ENCODE measurements around the gene CAMTA2. TPM values are rescaled to one million over a fixed set of nuclear protein-coding genes. Genes with fewer than 3 reads are reported as not detected.
A peak's percentile ranks its signal among the peaks of the same experiment; 100 is the strongest.

Gene CAMTA2
- polyA plus RNA-seq, 1 donor: 27.3 TPM

DNA sequence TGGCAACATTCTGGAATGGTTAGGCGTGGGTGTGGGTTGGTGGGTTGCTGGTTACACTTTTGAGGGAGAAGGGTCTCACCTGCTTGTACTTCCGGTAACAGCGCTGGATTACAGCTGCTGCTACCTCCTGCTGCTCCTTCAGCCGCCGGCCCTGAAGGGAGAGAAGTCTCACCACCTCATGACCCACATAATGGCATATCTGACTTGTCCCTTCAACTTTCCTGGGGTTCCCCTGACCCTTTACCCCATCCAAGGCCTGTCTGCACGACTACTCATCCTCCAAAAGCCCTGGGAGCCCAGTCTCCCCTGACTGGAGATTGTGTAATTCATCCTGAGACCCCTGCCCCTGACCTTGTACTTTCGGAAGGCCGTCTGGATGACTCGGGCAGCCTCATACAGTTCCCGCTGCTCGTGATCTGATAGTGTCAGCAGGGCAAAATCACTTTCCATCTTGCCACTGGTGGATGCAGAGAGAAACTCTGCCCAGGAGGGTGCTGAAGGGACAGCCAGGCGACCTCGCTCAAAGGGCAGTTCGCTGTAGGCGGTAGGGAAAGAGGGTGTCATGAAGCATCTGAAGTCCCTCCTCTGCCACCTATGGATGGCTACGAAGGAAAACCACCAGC, 17.8 kb downstream of the CAMTA2 start:
- DNase-seq (ENCODE audit: low read depth): no peak

DNA sequence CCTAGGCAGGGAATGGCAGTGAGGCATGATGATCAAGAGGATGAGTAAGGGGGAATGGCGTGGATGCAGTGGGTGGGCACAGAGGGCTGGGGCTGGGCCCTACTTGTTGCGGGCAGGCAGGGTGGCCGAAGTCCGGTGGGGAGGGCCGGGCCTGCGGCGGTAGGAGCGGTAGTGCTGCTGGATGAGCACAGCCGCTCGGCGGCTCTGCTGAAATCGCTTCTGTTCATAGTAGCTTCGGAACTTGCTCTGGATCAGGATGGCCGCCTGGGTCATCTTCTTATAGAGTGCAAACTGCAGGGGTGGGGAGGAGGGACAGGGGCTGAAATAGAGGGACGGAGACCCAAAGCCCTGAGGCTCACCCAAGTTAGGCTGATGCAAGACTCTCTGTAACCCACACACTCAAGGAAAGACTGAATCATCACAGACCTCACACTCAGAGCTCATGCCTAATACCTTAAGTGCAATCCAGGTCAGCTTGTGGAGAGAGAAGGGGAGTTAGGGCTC, 18.4 kb downstream of the CAMTA2 start:
- DNase-seq (ENCODE audit: low read depth): no peak

DNA sequence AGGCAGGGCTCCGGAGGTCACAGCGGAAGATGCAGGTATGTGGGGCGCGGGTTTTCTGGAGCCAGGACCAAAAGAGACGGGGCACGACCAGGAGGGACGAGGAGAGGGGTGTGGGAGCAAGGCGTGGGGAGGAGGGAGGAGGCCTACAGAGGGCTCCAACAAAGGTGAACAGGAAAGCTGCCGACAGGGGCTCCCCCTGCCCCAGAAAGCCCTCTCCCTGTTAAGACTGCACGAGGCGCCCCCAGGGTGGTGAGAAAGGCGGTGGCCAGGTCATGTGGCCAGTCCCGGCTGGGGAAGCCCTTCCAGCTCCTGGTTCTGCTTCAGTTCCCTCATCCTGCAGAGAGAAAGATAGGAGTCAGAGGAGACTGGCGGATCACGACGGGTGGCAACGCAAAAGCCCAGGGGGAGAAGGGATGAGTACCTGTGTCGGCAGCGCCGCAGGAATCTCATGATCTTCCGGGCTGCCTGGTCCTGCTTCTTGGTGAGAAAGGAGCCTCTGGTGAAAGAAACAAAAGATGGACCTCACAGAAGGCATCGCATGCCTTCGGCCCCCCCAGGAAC, 18.9 kb downstream of the CAMTA2 start:
- DNase-seq (ENCODE audit: low read depth): no peak

DNA sequence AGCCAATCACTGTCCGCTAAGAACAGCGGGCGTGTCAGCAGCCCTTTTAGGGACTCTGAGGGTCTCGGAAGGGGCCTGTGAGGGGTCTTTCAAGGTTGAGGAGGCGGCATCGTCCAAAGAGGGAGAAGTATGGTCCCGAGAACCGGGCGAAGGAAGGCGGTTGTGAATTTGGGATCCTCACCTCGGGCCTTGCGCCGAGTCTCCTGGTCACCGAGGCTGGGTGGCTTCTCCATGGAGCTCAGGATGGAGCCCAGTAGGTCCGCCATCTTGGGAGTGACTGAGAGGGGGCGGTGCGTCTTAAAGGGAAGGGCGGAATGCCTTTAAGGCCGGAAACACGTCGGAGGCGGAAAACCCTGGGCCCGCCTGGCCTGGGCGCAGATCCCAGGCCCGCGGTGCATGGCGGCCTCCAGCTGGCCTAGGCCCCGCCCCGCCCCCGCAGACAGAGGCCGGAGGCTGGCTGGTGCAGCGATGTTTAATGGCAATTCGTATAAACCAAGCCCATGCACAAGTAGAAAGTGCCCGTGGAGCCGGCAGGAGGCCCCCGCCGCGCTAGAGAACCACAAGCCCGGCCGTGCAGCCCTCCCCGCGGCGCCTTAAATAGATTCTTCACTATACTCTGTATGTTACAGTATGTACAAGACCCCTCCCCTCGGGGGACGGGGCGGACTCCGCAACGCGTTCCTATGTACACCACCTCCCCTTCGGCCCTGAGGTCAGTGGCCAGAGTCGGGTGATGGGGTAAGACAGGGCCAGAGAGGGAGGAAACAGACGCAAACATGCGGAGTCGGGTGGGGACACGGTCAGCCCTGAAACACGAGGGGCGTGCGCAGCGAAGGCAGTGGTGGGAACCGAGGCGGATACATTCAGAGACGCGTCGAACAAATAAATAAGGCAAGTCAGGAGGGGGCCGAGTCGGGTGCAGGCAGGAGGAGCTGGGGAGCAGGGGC, 19.7 kb downstream of the CAMTA2 start, which contains the start of gene SPAG7:
TSS of gene SPAG7 (minus strand) at position 279 of the 947 bp plus-strand sequence. CDS start at position 266, 13 bp downstream.
- peak; percentile 87 for DNase-seq (ENCODE audit: low read depth)

DNA sequence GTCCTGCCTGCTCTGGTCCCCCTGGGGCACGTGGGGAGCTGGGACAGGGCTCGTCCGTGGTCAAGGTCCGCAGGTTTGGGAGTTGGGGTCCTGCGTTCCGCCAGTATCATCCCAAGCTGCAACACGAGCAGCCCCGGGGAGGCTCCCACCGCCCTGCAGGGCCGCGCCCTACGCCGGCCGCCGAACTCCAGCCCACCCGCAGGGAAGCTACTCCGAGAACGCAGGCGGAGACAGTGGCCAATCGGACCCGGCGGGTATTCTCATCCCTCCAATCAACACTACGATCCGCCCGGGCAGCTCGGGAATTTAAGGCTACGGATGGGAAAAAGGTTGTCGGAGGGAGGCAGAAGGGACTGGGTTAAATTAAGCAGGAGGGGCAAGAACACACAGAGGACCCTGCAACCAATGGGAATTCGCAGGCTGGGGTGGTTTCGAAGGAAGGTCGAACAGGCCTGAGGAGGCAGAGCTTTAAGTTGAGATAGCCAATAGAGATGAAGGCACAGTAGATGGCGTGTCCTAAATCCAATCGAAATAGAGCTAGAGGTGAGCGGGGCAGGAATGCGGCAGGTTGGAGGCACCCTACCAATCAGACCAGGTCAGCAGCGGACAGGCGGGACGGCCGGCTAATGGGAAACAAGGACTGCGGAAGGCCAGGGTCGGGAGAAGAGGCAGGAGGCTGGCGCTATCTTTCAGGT, 20.5 kb downstream of the CAMTA2 start:
- DNase-seq (ENCODE audit: low read depth): peak; percentile 98

DNA sequence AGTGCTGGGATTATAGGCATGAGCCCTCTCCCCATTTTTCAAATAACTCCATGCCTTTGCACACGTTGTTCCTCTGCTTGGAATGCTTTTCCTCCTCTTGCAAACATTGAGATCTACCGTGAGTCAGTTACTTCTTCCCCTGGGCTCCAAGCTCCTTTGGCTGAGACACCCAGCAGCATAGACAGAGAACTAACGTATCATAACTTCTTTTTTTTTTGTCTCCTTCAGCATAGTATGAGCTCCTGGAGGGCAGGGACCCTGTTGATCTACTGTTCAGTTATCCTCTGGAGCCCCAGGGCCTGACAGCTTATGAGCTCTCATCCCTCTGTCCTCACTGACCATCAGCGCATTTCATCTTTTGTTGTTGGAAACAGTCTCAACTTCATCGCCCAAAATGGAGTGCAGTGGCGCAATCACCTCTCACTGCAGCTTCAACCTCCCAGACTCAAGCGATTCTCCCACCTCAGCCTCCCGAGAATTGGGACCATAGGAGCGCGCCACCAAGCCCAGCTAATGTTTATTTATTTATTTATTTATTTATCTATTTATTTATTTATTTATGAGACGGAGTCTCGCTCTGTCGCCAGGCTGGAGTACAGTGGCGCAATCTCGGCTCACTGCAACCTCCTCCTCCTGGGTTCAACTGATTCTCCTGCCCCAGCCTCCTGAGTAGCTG, 22.0 kb downstream of the CAMTA2 start:
- DNase-seq (ENCODE audit: low read depth): no peak

DNA sequence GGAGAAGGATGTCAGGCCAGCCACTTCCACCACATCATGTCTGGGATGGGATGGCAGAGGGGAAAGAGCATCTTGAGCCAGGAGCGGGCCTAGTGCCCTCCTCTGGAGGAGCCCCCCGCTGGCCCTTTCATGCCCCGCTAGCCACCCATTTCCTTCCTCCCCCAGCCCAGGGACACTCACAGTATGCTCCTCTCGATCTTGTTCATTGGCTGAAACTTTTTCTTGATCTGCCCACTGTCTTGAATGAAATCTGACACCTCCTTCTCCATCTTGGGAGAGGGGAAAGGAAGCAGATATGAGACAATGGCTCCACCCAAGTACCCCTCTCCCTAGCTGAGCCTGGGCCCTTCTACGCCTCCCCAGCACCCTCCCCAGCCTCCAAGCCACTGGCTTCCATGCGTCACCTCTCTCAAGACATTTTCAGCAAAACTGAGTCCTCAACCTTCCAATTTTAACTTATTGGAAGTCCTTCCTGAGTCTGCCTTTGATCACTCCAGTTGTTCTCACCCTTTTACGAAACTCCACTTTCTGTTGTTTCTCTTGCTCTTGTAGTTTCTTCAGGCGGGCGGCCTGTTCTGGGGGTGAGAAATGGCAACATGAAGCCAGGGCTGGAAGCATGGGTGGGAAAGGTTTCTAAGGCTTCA, 27.1 kb downstream of the CAMTA2 start:
- no peak for DNase-seq (ENCODE audit: low read depth)

DNA sequence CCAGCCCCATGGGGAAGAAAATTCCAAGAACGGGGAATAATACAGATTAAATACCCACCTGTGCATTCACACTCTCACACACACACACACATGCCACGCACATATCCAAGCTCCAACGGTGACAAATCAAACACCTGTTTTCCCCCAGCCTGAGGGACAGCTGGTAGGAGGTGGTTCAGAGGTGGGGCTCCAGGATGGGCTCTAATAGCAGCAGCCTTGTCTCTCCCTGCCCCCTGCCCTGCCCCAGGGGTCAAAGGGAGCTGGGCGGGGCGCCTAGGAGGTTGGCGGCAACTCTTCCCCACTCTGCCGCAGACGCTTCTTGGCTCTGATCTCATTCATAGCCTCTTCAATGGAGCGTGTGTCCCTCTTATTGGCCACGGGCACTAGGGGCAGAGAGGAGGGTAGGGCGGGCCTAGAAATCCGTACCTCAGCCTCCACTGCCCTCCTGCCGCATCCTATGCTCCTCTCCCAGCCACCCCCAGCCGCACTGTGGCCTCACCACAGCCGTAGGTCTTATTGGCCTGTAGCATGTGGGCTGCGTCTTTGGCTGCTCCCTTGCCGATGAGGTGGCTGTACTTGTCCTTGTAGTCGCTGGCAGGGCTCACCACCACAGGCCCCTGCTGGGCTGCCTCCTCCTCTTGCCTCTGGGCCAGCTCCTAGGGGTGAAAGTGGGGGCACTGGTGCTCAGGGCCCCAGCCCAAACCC, 28.1 kb downstream of the CAMTA2 start:
- no peak for DNase-seq (ENCODE audit: low read depth)

DNA sequence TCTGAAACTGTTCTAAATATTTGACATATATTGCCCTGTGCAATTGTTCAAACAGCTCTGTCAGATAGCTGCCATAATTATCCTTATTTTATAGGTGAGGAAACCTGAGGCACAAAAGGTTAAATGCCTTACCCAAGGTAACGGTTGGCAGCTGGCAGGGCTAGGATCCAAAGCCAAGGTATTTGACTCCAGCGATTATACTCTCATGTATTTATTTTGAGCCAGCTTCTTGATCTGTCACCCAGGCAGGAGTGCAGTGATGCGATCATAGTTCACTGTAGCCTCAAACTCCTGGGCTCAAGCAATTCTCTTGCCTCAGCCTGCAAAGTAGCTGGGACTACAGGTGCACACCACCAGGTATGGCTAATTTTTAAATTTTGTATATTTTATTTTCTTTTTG, 29.4 kb downstream of the CAMTA2 start:
- no peak for DNase-seq (ENCODE audit: low read depth)

DNA sequence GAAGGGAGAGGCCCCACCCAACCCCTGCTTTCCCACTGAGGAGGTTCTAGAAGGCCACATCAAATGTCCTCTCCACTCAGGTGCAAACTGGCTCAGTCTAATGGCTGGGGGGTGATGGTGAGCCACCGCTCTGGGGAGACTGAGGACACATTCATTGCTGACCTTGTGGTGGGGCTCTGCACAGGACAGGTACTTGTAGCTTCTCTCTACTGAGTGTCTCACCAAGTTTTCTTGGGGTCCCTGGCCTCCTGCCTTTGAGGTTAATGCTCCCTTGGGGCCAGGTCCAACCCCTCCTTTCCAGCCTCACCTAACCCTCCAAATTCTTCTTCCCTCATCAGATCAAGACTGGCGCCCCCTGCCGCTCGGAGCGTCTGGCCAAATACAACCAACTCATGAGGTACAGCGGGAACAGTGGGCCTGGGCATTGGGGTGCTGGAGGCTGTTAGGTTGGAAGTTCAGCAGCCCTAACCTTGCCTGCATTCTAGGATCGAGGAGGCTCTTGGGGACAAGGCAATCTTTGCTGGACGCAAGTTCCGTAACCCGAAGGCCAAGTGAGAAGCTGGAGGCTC, 30.9 kb downstream of the CAMTA2 start:
- DNase-seq (ENCODE audit: low read depth): no peak

DNA sequence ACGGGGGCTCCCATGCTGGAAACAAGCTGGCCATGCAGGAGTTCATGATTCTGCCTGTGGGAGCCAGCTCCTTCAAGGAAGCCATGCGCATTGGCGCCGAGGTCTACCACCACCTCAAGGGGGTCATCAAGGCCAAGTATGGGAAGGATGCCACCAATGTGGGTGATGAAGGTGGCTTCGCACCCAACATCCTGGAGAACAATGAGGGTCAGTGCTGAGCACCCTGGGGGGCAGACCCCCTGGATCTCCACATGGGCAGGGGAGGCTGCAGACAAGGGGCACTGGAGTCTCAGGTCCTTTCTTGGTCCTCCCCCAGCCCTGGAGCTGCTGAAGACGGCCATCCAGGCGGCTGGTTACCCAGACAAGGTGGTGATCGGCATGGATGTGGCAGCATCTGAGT, 32.4 kb downstream of the CAMTA2 start:
- DNase-seq (ENCODE audit: low read depth): no peak

DNA sequence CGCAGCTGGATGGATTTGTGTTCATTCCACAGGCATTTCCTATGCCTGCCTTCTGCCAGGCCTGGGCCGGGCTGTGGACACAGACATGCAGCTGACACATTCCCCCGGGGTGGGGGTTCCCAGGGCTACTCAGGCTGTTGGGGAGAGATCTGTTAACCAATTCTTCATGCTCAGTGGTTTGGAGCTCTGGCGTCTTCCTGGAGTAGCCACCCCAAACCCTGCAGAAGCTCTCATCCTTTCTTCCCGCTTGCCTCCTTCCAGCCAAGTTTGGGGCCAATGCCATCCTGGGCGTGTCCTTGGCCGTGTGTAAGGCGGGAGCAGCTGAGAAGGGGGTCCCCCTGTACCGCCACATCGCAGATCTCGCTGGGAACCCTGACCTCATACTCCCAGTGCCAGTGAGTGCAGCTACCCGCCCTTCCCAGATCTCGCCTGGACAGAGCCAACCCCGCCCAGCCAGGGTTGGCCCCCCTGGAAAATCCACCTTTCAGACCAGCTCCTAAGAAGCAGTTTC, 34.0 kb downstream of the CAMTA2 start:
- DNase-seq (ENCODE audit: low read depth): no peak

DNA sequence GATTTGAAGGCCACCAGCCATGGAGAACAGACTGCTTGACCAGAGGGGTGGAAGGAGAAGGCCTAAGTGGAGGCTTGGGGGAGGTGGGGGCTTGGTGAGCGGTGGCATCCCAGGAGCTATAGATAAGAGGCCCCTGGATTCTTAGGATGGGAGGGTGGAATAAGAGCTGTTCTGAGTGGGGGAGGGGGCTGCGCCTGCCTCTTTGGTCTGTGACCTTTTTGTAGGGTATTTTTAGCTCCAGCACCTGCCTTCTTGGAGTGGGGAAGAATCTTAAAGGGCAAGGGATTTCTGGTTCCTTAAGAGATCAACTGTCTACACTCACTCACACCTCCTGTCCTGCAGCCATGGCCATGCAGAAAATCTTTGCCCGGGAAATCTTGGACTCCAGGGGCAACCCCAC, 36.0 kb downstream of the CAMTA2 start:
- no peak for DNase-seq (ENCODE audit: low read depth)

DNA sequence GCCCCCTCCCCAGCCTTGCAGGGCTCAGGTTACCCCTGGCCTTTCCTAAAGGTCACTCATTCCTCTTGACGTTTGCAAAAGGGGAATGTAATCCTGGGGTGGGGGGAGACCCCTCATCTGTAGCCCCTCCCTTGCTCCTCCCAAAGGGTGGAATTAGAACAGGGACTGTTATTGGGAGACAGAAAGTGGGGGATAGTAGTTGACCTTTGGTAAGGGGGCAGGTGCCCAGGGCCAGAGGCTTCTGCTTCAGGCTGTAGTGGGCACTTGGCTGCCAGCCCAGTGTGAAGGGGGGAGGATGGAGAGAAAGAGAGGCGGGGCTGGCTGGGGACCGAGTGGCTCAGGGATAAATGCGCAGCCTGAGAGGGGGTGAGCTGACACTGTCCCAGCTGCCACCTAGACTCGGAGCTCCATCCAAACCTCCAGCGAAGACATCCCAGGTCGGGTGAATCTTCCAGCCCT, 36.7 kb downstream of the CAMTA2 start, which contains the start of gene ENO3:
TSS of gene ENO3 (plus strand) at position 374 of the 459 bp plus-strand sequence. CDS start 711 bp downstream, outside the sequence.
- no peak for DNase-seq (ENCODE audit: low read depth)

DNA sequence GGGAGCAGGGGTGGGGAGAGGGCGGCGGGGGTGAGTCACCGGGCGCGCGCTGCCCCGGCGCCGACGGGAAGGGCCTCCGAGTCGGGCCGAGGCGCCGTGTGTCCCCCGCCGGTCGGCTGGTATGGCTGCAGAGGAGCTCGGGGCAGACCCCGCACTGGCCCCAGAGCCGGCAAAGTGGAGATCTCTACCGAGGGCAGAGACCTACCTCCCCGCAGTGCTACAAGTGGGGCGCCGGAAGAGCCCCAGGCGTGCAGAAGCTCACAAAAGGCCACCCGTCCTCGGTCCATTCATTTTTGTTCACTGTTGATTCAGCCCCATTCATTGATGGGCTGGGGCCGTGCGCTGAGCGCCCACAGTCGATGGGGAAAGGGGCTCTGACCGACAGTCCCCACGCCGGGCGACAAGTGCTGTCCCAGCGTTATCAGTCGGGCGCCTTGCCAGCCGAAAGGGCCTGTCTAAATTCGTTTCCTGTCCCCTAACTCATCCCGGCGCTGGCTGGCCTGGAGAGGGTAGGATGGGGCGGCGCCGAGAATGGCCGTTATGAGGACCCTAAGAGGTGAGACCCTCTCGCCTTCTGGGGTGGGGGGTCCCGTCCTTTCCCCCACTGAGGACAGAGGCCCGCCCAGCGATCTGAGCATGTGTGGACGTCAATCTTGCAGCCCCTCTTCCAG, 37.3 kb downstream of the CAMTA2 start:
- DNase-seq (ENCODE audit: low read depth): no peak

DNA sequence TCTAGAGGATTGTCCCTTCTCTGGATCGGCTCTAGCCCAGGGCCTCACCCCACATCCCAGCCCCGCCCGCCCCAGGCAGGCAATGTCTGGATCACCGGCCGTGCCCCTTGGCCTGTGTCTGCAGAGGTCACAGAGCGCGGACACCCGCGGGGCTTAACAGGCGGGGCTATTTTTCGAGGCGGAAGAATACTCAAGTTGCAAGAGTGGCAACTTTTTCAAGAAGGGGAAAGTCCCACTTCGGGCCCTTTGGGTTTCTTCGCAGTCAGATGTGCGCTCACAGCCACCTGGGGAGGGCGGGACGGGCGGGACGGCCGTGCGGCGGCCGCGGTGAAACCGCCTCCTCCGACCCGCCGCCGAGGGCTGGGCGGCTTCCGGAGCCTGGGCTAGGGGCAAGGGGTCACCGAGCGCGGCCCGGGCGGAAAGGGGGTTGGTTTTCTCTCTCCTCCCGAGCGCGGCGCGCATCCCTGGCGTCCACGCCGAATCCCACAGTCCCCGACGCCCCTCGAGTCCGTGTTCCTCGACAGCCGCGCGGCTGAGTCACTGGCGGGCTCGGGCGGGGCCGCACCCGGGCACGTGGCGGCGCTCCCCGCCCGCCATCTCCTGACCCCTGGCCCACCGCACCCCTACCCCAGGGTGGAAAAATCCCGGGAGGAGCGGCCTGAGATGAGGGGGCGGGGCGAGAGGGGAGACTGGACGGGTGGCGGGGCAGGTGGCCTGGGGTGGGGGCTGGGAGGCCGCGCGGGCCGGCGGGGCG, 38.0 kb downstream of the CAMTA2 start:
- DNase-seq (ENCODE audit: low read depth): no peak

DNA sequence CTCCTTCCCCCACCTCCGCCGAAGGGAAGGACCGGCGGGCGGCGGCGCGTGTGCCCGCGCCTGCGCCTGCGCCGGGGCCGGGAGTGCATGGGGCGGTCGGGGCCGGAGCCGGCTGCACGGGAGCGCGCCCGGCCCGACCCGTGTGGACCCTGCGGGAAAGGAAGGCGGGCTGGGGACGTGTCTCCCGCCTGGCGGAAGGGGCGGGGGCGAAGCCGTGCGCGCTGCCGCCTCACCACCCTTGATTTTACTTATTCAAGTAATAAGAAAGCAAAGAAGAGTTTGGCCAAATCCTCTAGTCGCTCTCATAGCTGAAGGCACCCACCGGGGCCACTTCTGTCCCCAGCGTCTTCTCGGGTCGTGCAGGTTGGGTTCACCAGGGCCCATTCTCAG, 38.5 kb downstream of the CAMTA2 start:
- peak; percentile 81 for DNase-seq (ENCODE audit: low read depth)

Measured in forelimb muscle (tissue), 1 donor.